NCI-H2081 (cell line): Measurements from ENCODE around the gene LDLRAP1.
"Not testable (repeated sequence)": the region's sequence is repeated elsewhere in the genome, so short reads cannot be mapped to it uniquely, and the experiment has no call there.

Experiments
- DNase-seq, 2 experiments: peaks; one replicate each; lab custom pipeline; 2025; lab: John Stamatoyannopoulos, UW

The LDLRAP1 gene

GRCh38 chr1:25575191-25575590 lies 31.8 kb downstream of the LDLRAP1 start:
- DNase-seq, result no peak

GRCh38 chr1:25576459-25577133 lies 33.2 kb downstream of the LDLRAP1 start:
- no peak for DNase-seq

- no peak for DNase-seq
These were observed 33.9 kb downstream of the LDLRAP1 start for GRCh38 chr1:25577134-25577920.

- no peak for DNase-seq
These were observed 36.2 kb downstream of the LDLRAP1 start for GRCh38 chr1:25579292-25580252.

GRCh38 chr1:25580927-25581326 lies 37.5 kb downstream of the LDLRAP1 start:
- DNase-seq, result no peak

GRCh38 chr1:25581764-25582163 lies 38.4 kb downstream of the LDLRAP1 start:
- DNase-seq, result no peak

- no peak for DNase-seq
These were observed 40.3 kb downstream of the LDLRAP1 start for GRCh38 chr1:25583519-25584370.

- DNase-seq, result no peak
These were observed 42.8 kb downstream of the LDLRAP1 start for GRCh38 chr1:25586181-25586588.

GRCh38 chr1:25587290-25587689 lies 43.9 kb downstream of the LDLRAP1 start:
- no peak for DNase-seq

- DNase-seq, result not testable (repeated sequence)
These were observed 44.8 kb downstream of the LDLRAP1 start for GRCh38 chr1:25588224-25588623.

- DNase-seq, result not testable (repeated sequence)
These were observed 45.4 kb downstream of the LDLRAP1 start for GRCh38 chr1:25588786-25589185.

GRCh38 chr1:25590096-25590824 lies 46.9 kb downstream of the LDLRAP1 start:
- DNase-seq, result no peak

GRCh38 chr1:25593861-25594260 lies 50.5 kb downstream of the LDLRAP1 start:
- no peak for DNase-seq

GRCh38 chr1:25594971-25595370 lies 51.6 kb downstream of the LDLRAP1 start:
- no peak for DNase-seq

- DNase-seq, result not testable (repeated sequence)
These were observed 53.2 kb downstream of the LDLRAP1 start for GRCh38 chr1:25596641-25597040.

GRCh38 chr1:25598879-25599278 lies 55.5 kb downstream of the LDLRAP1 start:
- DNase-seq, result no peak

GRCh38 chr1:25599969-25600610 lies 56.7 kb downstream of the LDLRAP1 start:
- no peak for DNase-seq

GRCh38 chr1:25600971-25601699 lies 57.7 kb downstream of the LDLRAP1 start:
- DNase-seq, result peak in 1 of 2 experiments; percentile 47

- DNase-seq, result not testable (repeated sequence)
These were observed 60.6 kb downstream of the LDLRAP1 start for GRCh38 chr1:25603779-25604538.
